Osteoblast (primary cell): Measurements from ENCODE around the gene CKM. TPM values are rescaled to one million over a fixed set of nuclear protein-coding genes. Genes with fewer than 3 reads are reported as not detected.
A peak's percentile ranks its signal among the peaks of the same experiment; 100 is the strongest.

Experiments used
- DNase-seq: peaks from one replicate; pipeline ENCODE4 v3.0.0; 2011; ENCODE audit warnings: low spot score, mixed read lengths; ENCODE audit not compliant: insufficient read length; ENCODE audit errors: missing footprints
- H2AFZ ChIP-seq: 2 replicates; pipeline ENCODE4 v1.6.0; 2011; ENCODE audit warnings: mild to moderate bottlenecking, low read length
- H3K27ac ChIP-seq: 2 replicates; pipeline ENCODE4 v1.5.1; 2011; ENCODE audit warnings: mild to moderate bottlenecking, low read depth, low read length, moderate library complexity
- H3K27me3 ChIP-seq: 2 replicates; pipeline ENCODE4 v1.6.0; 2012; ENCODE audit warnings: mild to moderate bottlenecking, control low read depth, inconsistent platforms, low read length, moderate library complexity; ENCODE audit not compliant: insufficient read depth
- H3K36me3 ChIP-seq: 2 replicates; pipeline ENCODE4 v1.5.1; 2011; ENCODE audit warnings: mild to moderate bottlenecking, low read length, control low read depth, moderate library complexity; ENCODE audit not compliant: insufficient read depth
- H3K4me1 ChIP-seq: 2 replicates; pipeline ENCODE4 v1.5.1; 2011; ENCODE audit warnings: mild to moderate bottlenecking, low read length, control low read depth, moderate library complexity; ENCODE audit not compliant: insufficient read depth
- H3K4me2 ChIP-seq: 2 replicates; pipeline ENCODE4 v1.6.0; 2011; ENCODE audit warnings: mild to moderate bottlenecking, low read length; ENCODE audit not compliant: insufficient read depth
- H3K4me3 ChIP-seq: fragments of 200-600 bp; sonication (generic); 3 replicates; pipeline ENCODE4 v1.5.1; 2012; ENCODE audit warnings: mild to moderate bottlenecking, low read length, inconsistent platforms; ENCODE audit not compliant: insufficient read depth
- H3K79me2 ChIP-seq: 2 replicates; pipeline ENCODE4 v1.6.0; 2012; ENCODE audit warnings: mild to moderate bottlenecking, low read length, control low read depth, inconsistent platforms; ENCODE audit not compliant: insufficient read depth
- H3K9me3 ChIP-seq: 2 replicates; pipeline ENCODE4 v1.5.1; 2011; ENCODE audit warnings: low read depth, low read length, control low read depth
- H4K20me1 ChIP-seq: 2 replicates; pipeline ENCODE4 v1.6.0; 2012; ENCODE audit warnings: mild to moderate bottlenecking, low read length, control low read depth; ENCODE audit not compliant: insufficient read depth
- total RNA-seq: library from RNA; depleted of rRNA; stranded (reverse); fragments of >200 nt; gene quantifications from 2 replicates; pipeline ENCODE4 v1.2.3, GENCODE V29; 2012
- TF ChIP-seq, protein P1 (sequence below): IDR thresholded peaks from 2 replicates; pipeline ENCODE4 v1.5.1; 2011; ENCODE audit warnings: mild to moderate bottlenecking, low read depth, low read length, moderate library complexity; ENCODE audit errors: extremely low read depth

The CKM gene
- total RNA-seq, 1 donor = 0.36 TPM

DNA sequence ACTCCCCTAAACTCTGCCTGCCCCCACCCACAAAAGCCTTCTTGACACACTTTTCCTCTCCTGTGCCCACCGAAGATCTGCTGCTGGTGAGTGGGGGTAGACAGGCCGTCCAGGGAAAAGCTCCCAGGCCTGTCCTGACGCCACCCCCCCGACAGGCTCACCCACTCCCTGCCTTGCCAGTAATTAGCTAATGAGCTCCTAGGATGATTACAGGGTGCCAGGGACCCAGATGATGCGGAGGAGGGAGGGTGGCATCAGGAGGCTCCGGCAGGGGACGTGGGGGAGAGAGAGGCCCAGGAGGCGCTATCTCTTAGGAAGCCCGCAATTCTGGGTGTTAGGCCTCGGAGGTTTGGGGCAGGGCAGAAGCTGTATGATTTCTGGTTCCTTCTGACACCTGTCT, 44.6 kb downstream of the CKM start:
- no peaks in the 10 kb centered on the region for H4K20me1 ChIP-seq
- no peak overlapping the region for H2AFZ ChIP-seq
- no peaks in the 10 kb centered on the region for H3K4me1 ChIP-seq
- no peaks in the 10 kb centered on the region for H3K27me3 ChIP-seq
- H3K27ac ChIP-seq = no peak overlapping the region
- peaks cover 42% of the 10 kb centered on the region for H3K36me3 ChIP-seq
- H3K79me2 ChIP-seq = no peaks in the 10 kb centered on the region
- no peaks in the 10 kb centered on the region for H3K9me3 ChIP-seq
- H3K4me2 ChIP-seq = no peak overlapping the region
- H3K4me3 ChIP-seq = no peak overlapping the region
- TF ChIP-seq, protein P1, sequence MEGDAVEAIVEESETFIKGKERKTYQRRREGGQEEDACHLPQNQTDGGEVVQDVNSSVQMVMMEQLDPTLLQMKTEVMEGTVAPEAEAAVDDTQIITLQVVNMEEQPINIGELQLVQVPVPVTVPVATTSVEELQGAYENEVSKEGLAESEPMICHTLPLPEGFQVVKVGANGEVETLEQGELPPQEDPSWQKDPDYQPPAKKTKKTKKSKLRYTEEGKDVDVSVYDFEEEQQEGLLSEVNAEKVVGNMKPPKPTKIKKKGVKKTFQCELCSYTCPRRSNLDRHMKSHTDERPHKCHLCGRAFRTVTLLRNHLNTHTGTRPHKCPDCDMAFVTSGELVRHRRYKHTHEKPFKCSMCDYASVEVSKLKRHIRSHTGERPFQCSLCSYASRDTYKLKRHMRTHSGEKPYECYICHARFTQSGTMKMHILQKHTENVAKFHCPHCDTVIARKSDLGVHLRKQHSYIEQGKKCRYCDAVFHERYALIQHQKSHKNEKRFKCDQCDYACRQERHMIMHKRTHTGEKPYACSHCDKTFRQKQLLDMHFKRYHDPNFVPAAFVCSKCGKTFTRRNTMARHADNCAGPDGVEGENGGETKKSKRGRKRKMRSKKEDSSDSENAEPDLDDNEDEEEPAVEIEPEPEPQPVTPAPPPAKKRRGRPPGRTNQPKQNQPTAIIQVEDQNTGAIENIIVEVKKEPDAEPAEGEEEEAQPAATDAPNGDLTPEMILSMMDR = no peak
- DNase-seq = peak; percentile 57

DNA sequence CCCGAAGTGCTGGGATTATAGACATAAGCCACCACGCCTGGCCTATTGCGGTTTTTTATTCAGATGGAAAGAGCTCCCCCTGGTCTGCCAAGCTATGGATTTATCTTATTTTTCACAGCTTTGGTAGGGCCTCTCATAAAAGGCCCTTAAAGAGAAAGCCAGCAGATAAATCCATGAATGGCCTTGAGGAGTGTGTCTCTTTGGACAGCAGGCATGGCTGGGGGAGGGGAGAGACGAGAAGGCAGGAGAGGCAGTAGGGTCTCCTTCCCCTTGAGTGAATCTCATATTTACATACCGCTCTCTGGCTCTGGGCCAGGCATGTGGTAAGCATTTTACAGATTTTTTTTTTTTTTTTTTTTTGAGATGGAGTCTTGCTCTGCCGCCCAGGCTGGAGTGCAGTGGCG, 46.4 kb downstream of the CKM start:
- H3K27me3 ChIP-seq = no peaks in the 10 kb centered on the region
- no peak overlapping the region for H3K27ac ChIP-seq
- no peaks in the 10 kb centered on the region for H3K4me1 ChIP-seq
- TF ChIP-seq, protein P1 = no peak
- H3K4me3 ChIP-seq = no peak overlapping the region
- peak; percentile 50 for DNase-seq
- H3K79me2 ChIP-seq = no peaks in the 10 kb centered on the region
- no peak overlapping the region for H2AFZ ChIP-seq
- no peaks in the 10 kb centered on the region for H4K20me1 ChIP-seq
- H3K36me3 ChIP-seq = peaks cover 43% of the 10 kb centered on the region
- no peak overlapping the region for H3K4me2 ChIP-seq
- H3K9me3 ChIP-seq = no peaks in the 10 kb centered on the region

- Histone ChIP-seq H3K79me2 (no peaks in the 10 kb centered on the region), H3K36me3 (peaks cover 45% of the 10 kb centered on the region), H3K4me3 (no peak overlapping the region), H3K9me3 (no peaks in the 10 kb centered on the region), H3K4me1 (no peaks in the 10 kb centered on the region), H3K27me3 (no peaks in the 10 kb centered on the region), H4K20me1 (no peaks in the 10 kb centered on the region), H3K27ac (no peak overlapping the region), H2AFZ (no peak overlapping the region), H3K4me2 (no peak overlapping the region)
- TF ChIP-seq, protein P1 = no peak
- no peak for DNase-seq
Observed at GRCh38 chr19:45275370-45275971, 47.2 kb downstream of the CKM start.

DNA sequence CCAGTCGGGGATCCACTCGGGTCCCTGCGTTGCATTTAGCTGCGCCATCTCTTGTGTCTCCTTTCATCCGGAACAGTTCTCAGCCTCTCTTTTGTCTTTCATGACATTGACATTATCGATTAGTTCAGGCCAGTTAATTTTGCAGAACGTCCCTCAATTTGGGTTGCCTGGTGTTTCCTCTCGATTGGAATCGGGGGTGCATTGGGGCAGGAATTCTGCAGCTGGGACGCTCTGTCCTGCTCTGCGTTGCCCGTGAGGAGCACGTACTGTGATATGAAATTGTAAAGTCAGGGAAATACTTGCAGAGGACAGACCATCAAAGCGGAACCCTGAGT, 49.2 kb downstream of the CKM start:
- H3K27ac ChIP-seq = no peak overlapping the region
- H3K27me3 ChIP-seq = no peaks in the 10 kb centered on the region
- DNase-seq = peak; percentile 62
- H3K4me2 ChIP-seq = no peak overlapping the region
- H3K9me3 ChIP-seq = no peaks in the 10 kb centered on the region
- H3K4me1 ChIP-seq = no peaks in the 10 kb centered on the region
- no peaks in the 10 kb centered on the region for H4K20me1 ChIP-seq
- peaks cover 40% of the 10 kb centered on the region for H3K36me3 ChIP-seq
- TF ChIP-seq, protein P1 = no peak
- no peak overlapping the region for H2AFZ ChIP-seq
- H3K4me3 ChIP-seq = no peak overlapping the region
- H3K79me2 ChIP-seq = no peaks in the 10 kb centered on the region
